Stomach smooth muscle (tissue), 2 donors: Measurements from ENCODE around the gene WDR13.
"Not testable (repeated sequence)": the region's sequence is repeated elsewhere in the genome, so short reads cannot be mapped to it uniquely, and the experiment has no call there.

Experiments used
- H3K27ac ChIP-seq: one replicate; pipeline ENCODE4 v1.7.0; 2013; ENCODE audit warnings: mild to moderate bottlenecking, low read length, inconsistent platforms
- H3K27me3 ChIP-seq, 2 donors: one replicate each; pipeline ENCODE4 v1.7.0; 2013; ENCODE audit warnings: low read length in 2 of 2; ENCODE audit not compliant: insufficient read depth in 2 of 2, control insufficient read depth in 1 of 2
- H3K36me3 ChIP-seq, 2 donors: one replicate each; pipeline ENCODE4 v1.7.0; 2013; ENCODE audit warnings: low read length in 2 of 2; ENCODE audit not compliant: control insufficient read depth in 2 of 2, insufficient read depth in 2 of 2
- H3K4me1 ChIP-seq: one replicate; pipeline ENCODE4 v1.7.0; 2013; ENCODE audit warnings: low read length; ENCODE audit not compliant: control insufficient read depth, insufficient read depth
- H3K4me3 ChIP-seq, 2 donors: one replicate each; pipeline ENCODE4 v1.7.0; 2013; ENCODE audit warnings: low read length in 2 of 2
- H3K9ac ChIP-seq, 2 donors: one replicate each; pipeline ENCODE4 v1.7.0; 2013; ENCODE audit warnings: low read length in 2 of 2, mild to moderate bottlenecking in 1 of 2
- H3K9me3 ChIP-seq, 2 donors: one replicate each; pipeline ENCODE4 v1.7.0; 2013; ENCODE audit warnings: low read length in 2 of 2; ENCODE audit not compliant: control insufficient read depth in 2 of 2
- donor health status: healthy.
- donor health status: Pancreatic carcinoma.

Gene WDR13

GRCh38 chrX:48654746-48655145, 57.5 kb downstream of the WDR13 start:
- not testable (repeated sequence) for H3K9ac ChIP-seq, H3K4me1 ChIP-seq, H3K9me3 ChIP-seq, H3K4me3 ChIP-seq, H3K27ac ChIP-seq, H3K36me3 ChIP-seq, H3K27me3 ChIP-seq
